Loucy (cell line): ENCODE results near the gene ARHGAP6.

Experiments
- EZH2phosphoT487 ChIP-seq: fragments of 200-600 bp; IDR thresholded peaks from 2 replicates; pipeline ENCODE4 v1.6.1; 2018; ENCODE audit warnings: antibody characterized with exemption, mild to moderate bottlenecking, moderate library complexity, borderline replicate concordance
- TF ChIP-seq, protein P1 (sequence below): fragments of 200-600 bp; sonication (generic); conservative IDR thresholded peaks from 2 replicates; pipeline ENCODE4 v1.5.1; 2014; ENCODE audit warnings: mild to moderate bottlenecking, antibody characterized with exemption, low read length

GRCh38 chrX:11331788-11332187, 333.9 kb downstream of the ARHGAP6 start:
- TF ChIP-seq, protein P1, sequence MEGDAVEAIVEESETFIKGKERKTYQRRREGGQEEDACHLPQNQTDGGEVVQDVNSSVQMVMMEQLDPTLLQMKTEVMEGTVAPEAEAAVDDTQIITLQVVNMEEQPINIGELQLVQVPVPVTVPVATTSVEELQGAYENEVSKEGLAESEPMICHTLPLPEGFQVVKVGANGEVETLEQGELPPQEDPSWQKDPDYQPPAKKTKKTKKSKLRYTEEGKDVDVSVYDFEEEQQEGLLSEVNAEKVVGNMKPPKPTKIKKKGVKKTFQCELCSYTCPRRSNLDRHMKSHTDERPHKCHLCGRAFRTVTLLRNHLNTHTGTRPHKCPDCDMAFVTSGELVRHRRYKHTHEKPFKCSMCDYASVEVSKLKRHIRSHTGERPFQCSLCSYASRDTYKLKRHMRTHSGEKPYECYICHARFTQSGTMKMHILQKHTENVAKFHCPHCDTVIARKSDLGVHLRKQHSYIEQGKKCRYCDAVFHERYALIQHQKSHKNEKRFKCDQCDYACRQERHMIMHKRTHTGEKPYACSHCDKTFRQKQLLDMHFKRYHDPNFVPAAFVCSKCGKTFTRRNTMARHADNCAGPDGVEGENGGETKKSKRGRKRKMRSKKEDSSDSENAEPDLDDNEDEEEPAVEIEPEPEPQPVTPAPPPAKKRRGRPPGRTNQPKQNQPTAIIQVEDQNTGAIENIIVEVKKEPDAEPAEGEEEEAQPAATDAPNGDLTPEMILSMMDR, result no peak
- no peak for TF ChIP-seq EZH2phosphoT487
